Transverse colon (tissue), 4 donors: ENCODE results near the gene ROGDI.

ENCODE experiments used
- CTCF ChIP-seq, 5 experiments: fragments of 200-600 bp in 3 of 5; fragments of 450-650 bp in 2 of 5; sonication (generic) in 3 of 5; IDR thresholded peaks; 1 replicate in 2 of 5; 2 replicates in 3 of 5; pipeline ENCODE4 v1.5.1; 2016 to 2017; ENCODE audit warnings: antibody characterized with exemption in 5 of 5, inconsistent platforms in 3 of 5, mild to moderate bottlenecking in 2 of 5, moderate library complexity in 1 of 5
- POLR2AphosphoS5 ChIP-seq, 3 donors: sonication (generic); formaldehyde crosslinking; IDR thresholded peaks; one replicate each; pipeline ENCODE4 v1.6.1; 2016; ENCODE audit warnings: antibody characterized with exemption in 3 of 3

GRCh38 chr16:4811773-4812172, 9.3 kb upstream of the ROGDI start:
- TF ChIP-seq CTCF (IDR thresholded peaks at IDR 0.05) (no peak), POLR2AphosphoS5 (IDR thresholded peaks at IDR 0.05) (no peak)
